Measurements from ENCODE around the gene SHISA8. TPM values are rescaled to one million over a fixed set of nuclear protein-coding genes. Genes with fewer than 3 reads are reported as not detected.

Gene SHISA8
- polyA plus RNA-seq, 1 experiment = not detected

GRCh38 chr22:41929418-41929810, 14.5 kb upstream of the SHISA8 start:
- H3K27ac ChIP-seq (ENCODE audit: low read depth, low read length) = no peak overlapping the region
- POLR2A ChIA-PET = interaction anchor here (1.2 kb wide), 1 partner anchor 15 kb away, joined by 3 read pairs; no protein-coding TSS in a partner anchor
- DNase-seq (ENCODE audit: low read depth, low spot score) = no peak
- no peak for TF ChIP-seq CTCF (IDR thresholded peaks at IDR 0.05; ENCODE audit: low read depth, low read length)
- H3K9me3 ChIP-seq (ENCODE audit: control insufficient read depth, insufficient read depth, low read length) = no peaks in the 10 kb centered on the region; the same call in 1 of the 2 replicates
- H3K27me3 ChIP-seq (ENCODE audit: control insufficient read depth, insufficient read depth, low read length) = peaks cover 9% of the 10 kb centered on the region
- CTCF ChIA-PET = no interaction called here
- no peak overlapping the region for H3K4me3 ChIP-seq (ENCODE audit: low read depth, low read length)

GRCh38 chr22:41928593-41929417, 13.9 kb upstream of the SHISA8 start:
- CTCF ChIA-PET = no interaction called here
- Histone ChIP-seq H3K4me3 (ENCODE audit: low read depth, low read length) (no peak overlapping the region), H3K27me3 (ENCODE audit: control insufficient read depth, insufficient read depth, low read length) (peaks cover 9% of the 10 kb centered on the region), H3K9me3 (ENCODE audit: control insufficient read depth, insufficient read depth, low read length) (no peaks in the 10 kb centered on the region; the same call in 1 of the 2 replicates), H3K27ac (ENCODE audit: low read depth, low read length) (no peak overlapping the region)
- TF ChIP-seq CTCF (IDR thresholded peaks at IDR 0.05; ENCODE audit: low read depth, low read length) = no peak
- no peak for DNase-seq (ENCODE audit: low read depth, low spot score)
- POLR2A ChIA-PET = interaction anchor here (0.5 to 1.2 kb wide), 2 partner anchors 15 to 298 kb away, joined by 3 read pairs; no protein-coding TSS in a partner anchor

GRCh38 chr22:41927813-41928212, 12.9 kb upstream of the SHISA8 start:
- no peak overlapping the region for H3K27ac ChIP-seq (ENCODE audit: low read depth, low read length)
- H3K9me3 ChIP-seq (ENCODE audit: control insufficient read depth, insufficient read depth, low read length) = no peaks in the 10 kb centered on the region; the same call in 1 of the 2 replicates
- ChIA-PET CTCF (interaction anchor here (4.2 kb wide), 1 partner anchor 181 kb away, joined by 22 read pairs; no protein-coding TSS in a partner anchor), POLR2A (no interaction called here)
- no peak for TF ChIP-seq CTCF (IDR thresholded peaks at IDR 0.05; ENCODE audit: low read depth, low read length)
- peaks cover 12% of the 10 kb centered on the region for H3K27me3 ChIP-seq (ENCODE audit: control insufficient read depth, insufficient read depth, low read length)
- no peak overlapping the region for H3K4me3 ChIP-seq (ENCODE audit: low read depth, low read length)
- DNase-seq (ENCODE audit: low read depth, low spot score) = no peak

- CTCF ChIA-PET = interaction anchor here (0.6 to 4.2 kb wide), 18 partner anchors 9 to 1657 kb away, joined by 3 to 22 read pairs (median 4); partner anchors contain the start of gene CENPM
- no peak overlapping the region for H3K27ac ChIP-seq (ENCODE audit: low read depth, low read length)
- DNase-seq (ENCODE audit: low read depth, low spot score) = no peak
- TF ChIP-seq CTCF (IDR thresholded peaks at IDR 0.05; ENCODE audit: low read depth, low read length) = peak; percentile 57
- peaks cover 12% of the 10 kb centered on the region for H3K27me3 ChIP-seq (ENCODE audit: control insufficient read depth, insufficient read depth, low read length)
- H3K4me3 ChIP-seq (ENCODE audit: low read depth, low read length) = peak overlapping the region; percentile 38
- POLR2A ChIA-PET = no interaction called here
- H3K9me3 ChIP-seq (ENCODE audit: control insufficient read depth, insufficient read depth, low read length) = peaks cover under 1% of the 10 kb centered on the region; the same call in 1 of the 2 replicates
Measured at GRCh38 chr22:41925783-41926460, 11.0 kb upstream of the SHISA8 start.
